H1 (cell line): ENCODE data around the gene NAALADL1. TPM values are rescaled to one million over a fixed set of nuclear protein-coding genes. Genes with fewer than 3 reads are reported as not detected.
A peak's percentile ranks its signal among the peaks of the same experiment; 100 is the strongest.

Source experiments
- CTCF ChIA-PET: fragments of 300-600 bp; sonication (Branson Sonifier 250); formaldehyde crosslinking; loops from one replicate; lab custom pipeline; 2021; ENCODE audit not compliant: partially characterized antibody; lab: Charles Lee
- POLR2A ChIA-PET: fragments of 300-600 bp; sonication (Branson Sonifier 250); formaldehyde crosslinking; loops from one replicate; lab custom pipeline; 2021; ENCODE audit warnings: inconsistent platforms; ENCODE audit not compliant: partially characterized antibody; lab: Charles Lee
- DNase-seq, 2 experiments: peaks; one replicate each; pipeline versions ENCODE4 v3.0.0 to v3.0.0-alpha.2; 2010 to 2022; ENCODE audit warnings: low spot score in 2 of 2, low read depth in 1 of 2, mixed read lengths in 1 of 2
- FAIRE-seq: peaks from 2 replicates; lab custom pipeline; 2011; peaks lifted over from hg19 to GRCh38; lab: Jason Lieb, UNC
- H2AFZ ChIP-seq: 2 replicates; pipeline ENCODE4 v1.8.1; 2012; ENCODE audit warnings: low read length, inconsistent platforms
- H2AK5ac ChIP-seq: 2 replicates; pipeline ENCODE4 v1.6.1; 2013; ENCODE audit warnings: low read depth, low read length
- H2BK120ac ChIP-seq: replicated peaks from 2 replicates; pipeline ENCODE3; 2013; ENCODE audit warnings: low read depth, low read length, inconsistent platforms
- H2BK12ac ChIP-seq: 2 replicates; pipeline ENCODE4 v1.6.1; 2013; ENCODE audit warnings: low read depth, low read length
- H2BK15ac ChIP-seq: 2 replicates; pipeline ENCODE4 v1.6.1; 2013; ENCODE audit warnings: low read length
- H2BK20ac ChIP-seq: 2 replicates; pipeline ENCODE4 v1.6.1; 2013; ENCODE audit warnings: low read length
- H2BK5ac ChIP-seq: 2 replicates; pipeline ENCODE4 v1.6.1; 2013; ENCODE audit warnings: low read depth, low read length
- H3K14ac ChIP-seq: 2 replicates; pipeline ENCODE4 v1.6.1; 2013; ENCODE audit warnings: inconsistent platforms; ENCODE audit not compliant: insufficient read length
- H3K18ac ChIP-seq: 2 replicates; pipeline ENCODE4 v1.6.1; 2013; ENCODE audit warnings: low read length; ENCODE audit errors: extremely low read depth
- H3K23ac ChIP-seq: 2 replicates; pipeline ENCODE4 v1.6.1; 2013; ENCODE audit warnings: inconsistent platforms; ENCODE audit not compliant: insufficient read length
- H3K23me2 ChIP-seq: 2 replicates; pipeline ENCODE4 v1.6.1; 2013; ENCODE audit warnings: low read depth, low read length
- H3K27ac ChIP-seq: 2 replicates; pipeline ENCODE4 v1.6.1; 2011; ENCODE audit warnings: low read depth, low read length, inconsistent platforms
- H3K27me3 ChIP-seq, 4 experiments: replicated peaks in 1 of 4; 1 replicate in 1 of 4; 2 replicates in 3 of 4; pipeline versions ENCODE4 v1.6.1 to v1.8.1; 2011 to 2013; ENCODE audit warnings: low read length in 3 of 4, mild to moderate bottlenecking in 3 of 4, inconsistent platforms in 2 of 4, mixed read lengths in 2 of 4, moderate library complexity in 1 of 4; ENCODE audit not compliant: control insufficient read depth in 3 of 4, insufficient read depth in 3 of 4; ENCODE audit errors: extremely low read depth in 1 of 4
- H3K36me3 ChIP-seq, 4 experiments: 2 replicates each; pipeline versions ENCODE4 v1.6.1 to v1.8.1; 2011 to 2013; ENCODE audit warnings: mild to moderate bottlenecking in 4 of 4, low read length in 3 of 4, moderate library complexity in 2 of 4, control low read depth in 1 of 4, inconsistent platforms in 1 of 4; ENCODE audit not compliant: insufficient read depth in 4 of 4, control insufficient read depth in 2 of 4
- H3K4ac ChIP-seq: replicated peaks from 2 replicates; pipeline ENCODE3; 2013; ENCODE audit warnings: low read length, low read depth, mixed read lengths, inconsistent platforms; ENCODE audit not compliant: insufficient read length
- H3K4me1 ChIP-seq, 4 experiments: replicated peaks in 1 of 4; 1 replicate in 1 of 4; 2 replicates in 3 of 4; pipeline versions ENCODE4 v1.6.1 to v1.8.1; 2011 to 2013; ENCODE audit warnings: low read length in 3 of 4, inconsistent platforms in 2 of 4, mixed read lengths in 1 of 4; ENCODE audit not compliant: insufficient read depth in 4 of 4, control insufficient read depth in 3 of 4
- H3K4me2 ChIP-seq, 2 experiments: 2 replicates each; pipeline versions ENCODE4 v1.6.1 to v1.8.1; 2011 to 2013; ENCODE audit warnings: low read depth in 2 of 2, low read length in 2 of 2, control low read depth in 1 of 2, inconsistent platforms in 1 of 2, mild to moderate bottlenecking in 1 of 2; ENCODE audit not compliant: insufficient read depth in 1 of 2
- H3K4me3 ChIP-seq, 4 experiments: fragments of 200-600, 300-600 bp in 1 of 4; sonication (generic), shearing (Covaris generic), sonication (Bioruptor Twin) in 1 of 4; 2 replicates each; pipeline versions ENCODE4 v1.5.1 to v1.8.1; 2011 to 2016; ENCODE audit warnings: low read length in 4 of 4, low read depth in 3 of 4, control low read depth in 2 of 4, inconsistent platforms in 2 of 4, mild to moderate bottlenecking in 2 of 4, mixed read lengths in 1 of 4, moderate library complexity in 1 of 4; ENCODE audit not compliant: insufficient read depth in 2 of 4; ENCODE audit errors: extremely low read depth in 1 of 4
- H3K56ac ChIP-seq: replicated peaks from 2 replicates; pipeline ENCODE3; 2013; ENCODE audit warnings: low read depth, mild to moderate bottlenecking, mixed read lengths, low read length, inconsistent platforms; ENCODE audit not compliant: insufficient read length
- H3K79me1 ChIP-seq: 2 replicates; pipeline ENCODE4 v1.6.1; 2013; ENCODE audit warnings: low read depth, low read length, control low read depth
- H3K79me2 ChIP-seq, 2 experiments: 2 replicates each; pipeline versions ENCODE4 v1.6.1 to v1.8.1; 2012 to 2013; ENCODE audit warnings: low read length in 2 of 2, mild to moderate bottlenecking in 2 of 2, inconsistent platforms in 1 of 2; ENCODE audit not compliant: insufficient read depth in 2 of 2, control insufficient read depth in 1 of 2
- H3K9ac ChIP-seq, 4 experiments: replicated peaks in 1 of 4; 1 replicate in 1 of 4; 2 replicates in 3 of 4; pipeline versions ENCODE4 v1.6.1 to v1.8.1; 2011 to 2013; ENCODE audit warnings: low read depth in 3 of 4, low read length in 3 of 4, control low read depth in 2 of 4, mild to moderate bottlenecking in 2 of 4, moderate library complexity in 2 of 4, inconsistent platforms in 1 of 4; ENCODE audit errors: extremely low read depth in 1 of 4
- H3K9me3 ChIP-seq, 2 experiments: 2 replicates each; pipeline versions ENCODE4 v1.6.1 to v1.8.1; 2012 to 2013; ENCODE audit warnings: mild to moderate bottlenecking in 2 of 2, moderate library complexity in 2 of 2, control low read depth in 1 of 2, inconsistent platforms in 1 of 2, low read depth in 1 of 2, low read length in 1 of 2, mixed read lengths in 1 of 2; ENCODE audit not compliant: insufficient read depth in 2 of 2
- H4K20me1 ChIP-seq, 2 experiments: replicated peaks in 1 of 2; 2 replicates each; pipeline versions ENCODE3 to v1.8.1; 2011 to 2013; ENCODE audit warnings: inconsistent platforms in 2 of 2, low read length in 2 of 2, mild to moderate bottlenecking in 1 of 2; ENCODE audit not compliant: insufficient read depth in 2 of 2, control insufficient read depth in 1 of 2
- H4K5ac ChIP-seq: 2 replicates; pipeline ENCODE4 v1.6.1; 2013; ENCODE audit warnings: low read length, low read depth, mixed read lengths, inconsistent platforms; ENCODE audit not compliant: insufficient read length
- H4K8ac ChIP-seq: 2 replicates; pipeline ENCODE4 v1.8.0; 2013; ENCODE audit warnings: mild to moderate bottlenecking, moderate library complexity, low read length, inconsistent platforms; ENCODE audit not compliant: insufficient read depth; ENCODE audit errors: extremely low read depth
- H4K91ac ChIP-seq: replicated peaks from 2 replicates; pipeline ENCODE3; 2013; ENCODE audit warnings: low read length, mixed read lengths, inconsistent platforms; ENCODE audit not compliant: insufficient read length
- RBBP5 ChIP-seq: IDR thresholded peaks from 2 replicates; pipeline ENCODE4 v1.7.1; 2012; ENCODE audit warnings: low read depth, mild to moderate bottlenecking, inconsistent platforms, low read length, moderate library complexity, borderline replicate concordance
- WGBS, 2 experiments: shearing (Covaris generic) in 1 of 2; methylation state at CpG; one replicate each; pipeline versions ENCODE4 v1.1.6 to v1.1.7; 2013 to 2015; ENCODE audit warnings: low lambda C conversion rate in 2 of 2, mixed read lengths in 2 of 2, inconsistent platforms in 1 of 2, low coverage in 1 of 2, missing lambda C conversion rate in 1 of 2; ENCODE audit not compliant: insufficient replicate concordance in 2 of 2, insufficient coverage in 1 of 2, insufficient read length in 1 of 2; ENCODE audit errors: extremely low coverage in 1 of 2, missing lambda C conversion rate in 1 of 2; 5-methylcytosine and 5-hydroxymethylcytosine counted together
- polyA plus RNA-seq, 7 experiments: library from polyadenylated mRNA; depleted of rRNA in 3 of 7; stranded (reverse) in 5 of 7; unstranded in 2 of 7; fragments of >200 nt in 5 of 7; fragments of 200-250 nt in 2 of 7; gene quantifications; 1 replicate in 5 of 7; 2 replicates in 1 of 7; 4 replicates in 1 of 7; pipeline versions ENCODE4 v1.2.1 to v1.2.3, GENCODE V29; 2011 to 2013; ENCODE audit warnings: missing spikeins in 2 of 7, mixed read lengths in 2 of 7
- total RNA-seq: library from RNA; stranded (reverse); fragmentation: NEBNext Ultra II Directional; extraction: Animal tissue kit (Norgen Biotek cat#: 25700); gene quantifications from 2 replicates; pipeline ENCODE4 v1.2.1, GENCODE V29; 2021

Gene NAALADL1
- total and polyA plus RNA-seq, 2 of the 8 experiments (the other 6 are each of a cell fraction or from before 2014, with no cell fraction given) = 7.5 to 9.9 TPM

DNA sequence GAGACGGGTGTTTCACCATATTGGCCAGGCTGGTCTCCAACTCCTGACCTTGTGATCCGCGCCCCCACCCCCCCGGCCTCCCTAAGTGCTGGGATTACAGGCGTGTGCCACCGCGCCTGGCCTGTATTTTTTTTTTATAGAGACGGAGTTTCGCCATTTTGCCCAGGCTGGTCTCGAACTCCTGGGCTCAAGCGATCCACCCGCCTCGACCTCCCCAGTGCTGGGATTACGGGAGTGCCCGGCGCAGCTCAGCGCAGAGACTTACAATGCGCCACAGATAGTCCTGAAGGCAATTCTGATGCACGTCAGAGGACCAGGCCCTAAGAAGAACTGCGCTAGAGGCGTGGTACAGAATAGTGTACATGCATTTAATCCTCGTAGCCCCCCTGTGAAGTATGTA is 37.1 kb upstream of the NAALADL1 start:
- peak overlapping the region; percentile 36; the same call in 1 of the 2 replicates for H2BK5ac ChIP-seq
- H2AK5ac ChIP-seq = no peak overlapping the region
- H3K14ac ChIP-seq = no peak overlapping the region
- POLR2A ChIA-PET = interaction anchor here (0.9 to 16.8 kb wide), 14 partner anchors 8 to 230 kb away, joined by 3 to 230 read pairs (median 4); partner anchors contain the start of genes CDCA5, FAU, MRPL49 and SYVN1
- H3K79me1 ChIP-seq = peaks cover 2% of the 10 kb centered on the region; the same call in 1 of the 2 replicates
- FAIRE-seq (no peak), DNase-seq (no peak)
- 88% methylated on average over 22 of the region's 22 CpGs; no CpG with 5 or more reads in 1 of the 2 experiments for WGBS, 2 experiments
- no peak overlapping the region for H2BK20ac ChIP-seq
- H3K23ac ChIP-seq = no peak overlapping the region
- H3K9ac ChIP-seq = peak overlapping the region in 1 of 4 experiments; percentile 72; a peak in 1 of 7 replicates
- H3K18ac ChIP-seq = 0 out of 2 replicates have a peak overlapping the region, but pooled peaks have one; percentile 15
- peak overlapping the region in 3 of 4 experiments; percentile 78 to 88 (median 78); a peak in 4 of 8 replicates for H3K4me3 ChIP-seq
- H2BK120ac ChIP-seq = no peak overlapping the region
- peak overlapping the region; percentile 97 for H3K4ac ChIP-seq
- H4K8ac ChIP-seq = peak overlapping the region; percentile 99
- H3K36me3 ChIP-seq = peaks cover 0 to 3% (median 0%) of the 10 kb centered on the region in 4 experiments; a peak in 1 of 8 replicates
- peak overlapping the region; percentile 53 to 64 for H3K4me2 ChIP-seq
- H3K56ac ChIP-seq = no peak overlapping the region
- no peaks in the 10 kb centered on the region for H3K23me2 ChIP-seq
- CTCF ChIA-PET = interaction anchor here (0.7 to 2.2 kb wide), 6 partner anchors 15 to 81 kb away, joined by 3 to 12 read pairs (median 4); partner anchors contain the start of gene ARL2
- H4K20me1 ChIP-seq = peaks cover 0 to 3% of the 10 kb centered on the region in 2 experiments
- peak overlapping the region; percentile 100 for H2AFZ ChIP-seq
- H3K4me1 ChIP-seq = peaks cover 0 to 6% (median 4%) of the 10 kb centered on the region in 4 experiments; a peak in 6 of 7 replicates
- H3K27ac ChIP-seq = no peak overlapping the region
- no peaks in the 10 kb centered on the region for H3K27me3 ChIP-seq
- H4K91ac ChIP-seq = peak overlapping the region; percentile 45
- no peak overlapping the region for H2BK15ac ChIP-seq
- no peaks in the 10 kb centered on the region for H3K9me3 ChIP-seq
- no peak overlapping the region for H4K5ac ChIP-seq
- 0 out of 2 replicates have a peak overlapping the region, but pooled peaks have one; percentile 2 for H2BK12ac ChIP-seq
- H3K79me2 ChIP-seq = peaks cover 0 to 13% of the 10 kb centered on the region in 2 experiments; a peak in 1 of 4 replicates
- TF ChIP-seq RBBP5 = no peak
